HG03378 (cell line): Measurements from ENCODE around the gene ZNF132.
"Not testable (repeated sequence)": the region's sequence is repeated elsewhere in the genome, so short reads cannot be mapped to it uniquely, and the experiment has no call there.

Experiments used
- ATAC-seq: cut with Tn5 transposase; IDR thresholded peaks from one replicate; pipeline ENCODE4 v1.9.1; 2021; ENCODE audit warnings: mild to moderate bottlenecking, moderate library complexity; ENCODE audit not compliant: unreplicated experiment

Gene ZNF132

GRCh38 chr19:58468216-58468839, 28.4 kb upstream of the ZNF132 start:
- no peak for ATAC-seq

- peak; percentile 83 for ATAC-seq
Measured at GRCh38 chr19:58466760-58467589, 27.0 kb upstream of the ZNF132 start, which contains the start of gene ZNF324. TSS of gene ZNF324 (plus strand) at chr19:58467080. CDS start at chr19:58469186, 2,106 bp downstream.

- peak; percentile 15 for ATAC-seq
Measured at GRCh38 chr19:58466089-58466759, 26.3 kb upstream of the ZNF132 start.

GRCh38 chr19:58460039-58460438, 20.1 kb upstream of the ZNF132 start:
- ATAC-seq = no peak

- ATAC-seq = no peak
Measured at GRCh38 chr19:58456111-58456510, 16.2 kb upstream of the ZNF132 start.

- no peak for ATAC-seq
Measured at GRCh38 chr19:58455306-58455705, 15.4 kb upstream of the ZNF132 start.

- ATAC-seq = no peak
Measured at GRCh38 chr19:58453743-58454142, 13.8 kb upstream of the ZNF132 start.

GRCh38 chr19:58451358-58452101, 11.6 kb upstream of the ZNF132 start, which contains the start of gene ZNF324B:
TSS of gene ZNF324B (plus strand) at chr19:58451622. CDS start at chr19:58453702, 2,080 bp downstream.
- peak; percentile 89 for ATAC-seq

- ATAC-seq = peak; percentile 3
Measured at GRCh38 chr19:58450856-58451357, 11.0 kb upstream of the ZNF132 start.

GRCh38 chr19:58449980-58450379, 10.0 kb upstream of the ZNF132 start:
- not testable (repeated sequence) for ATAC-seq

GRCh38 chr19:58448860-58449259, 8.9 kb upstream of the ZNF132 start:
- not testable (repeated sequence) for ATAC-seq

GRCh38 chr19:58442986-58443385, 3.0 kb upstream of the ZNF132 start:
- ATAC-seq = not testable (repeated sequence)

GRCh38 chr19:58440556-58440955, 603 bp upstream of the ZNF132 start:
- no peak for ATAC-seq

- ATAC-seq = no peak
Measured at GRCh38 chr19:58434217-58434616, 5.7 kb downstream of the ZNF132 start.

GRCh38 chr19:58429745-58430144, 10.2 kb downstream of the ZNF132 start:
- ATAC-seq = no peak

- ATAC-seq = no peak
Measured at GRCh38 chr19:58428617-58429016, 11.3 kb downstream of the ZNF132 start.

GRCh38 chr19:58417071-58417470, 22.9 kb downstream of the ZNF132 start:
- ATAC-seq = no peak

- ATAC-seq = no peak
Measured at GRCh38 chr19:58416604-58417003, 23.3 kb downstream of the ZNF132 start.

GRCh38 chr19:58409010-58409790, 30.8 kb downstream of the ZNF132 start:
- peak; percentile 14 for ATAC-seq
